Effector memory CD8-positive, alpha-beta T cell (primary cell): ENCODE measurements around the gene ACTG1.
A peak's percentile ranks its signal among the peaks of the same experiment; 100 is the strongest.

ENCODE experiments used
- ATAC-seq: fragments of 150-1000 bp; cut with Tn5 transposase; replicated peaks from 2 replicates; pipeline ENCODE4 v1.10.0; 2021; ENCODE audit warnings: mild to moderate bottlenecking, moderate library complexity
- DNase-seq, 3 experiments: peaks; one replicate each; pipeline ENCODE4 v3.0.0; 2021
- H3K27ac Mint-ChIP-seq, 2 donors: one replicate each; pipeline ENCODE4 v1.8.0; 2022; ENCODE audit warnings: mild to moderate bottlenecking in 2 of 2, mixed read lengths in 2 of 2, moderate library complexity in 2 of 2
- H3K27me3 Mint-ChIP-seq, 2 donors: one replicate each; pipeline ENCODE4 v1.8.0; 2022; ENCODE audit warnings: mixed read lengths in 2 of 2
- H3K36me3 Mint-ChIP-seq: one replicate; pipeline ENCODE4 v1.8.0; 2022; ENCODE audit warnings: mild to moderate bottlenecking, moderate library complexity, mixed read lengths; ENCODE audit not compliant: insufficient read depth
- H3K4me1 Mint-ChIP-seq, 2 donors: one replicate each; pipeline ENCODE4 v1.8.0; 2022; ENCODE audit warnings: low read depth in 2 of 2, mixed read lengths in 2 of 2
- H3K4me3 Mint-ChIP-seq, 2 donors: one replicate each; pipeline ENCODE4 v1.8.0; 2022; ENCODE audit warnings: mild to moderate bottlenecking in 2 of 2, mixed read lengths in 2 of 2, moderate library complexity in 2 of 2
- H3K9me3 Mint-ChIP-seq, 2 donors: one replicate each; pipeline ENCODE4 v1.8.0; 2022; ENCODE audit warnings: mixed read lengths in 2 of 2

Gene ACTG1

GRCh38 chr17:81550830-81551457 lies 38.3 kb upstream of the ACTG1 start:
- no peaks in the 10 kb centered on the region for H3K27me3 Mint-ChIP-seq
- no peaks in the 10 kb centered on the region for H3K9me3 Mint-ChIP-seq
- ATAC-seq (no peak), DNase-seq (no peak)
- peak overlapping the region in 1 of 2 donors; percentile 85 for H3K27ac Mint-ChIP-seq
- H3K36me3 Mint-ChIP-seq: peaks cover 37% of the 10 kb centered on the region
- peak overlapping the region; percentile 88 to 92 for H3K4me3 Mint-ChIP-seq
- H3K4me1 Mint-ChIP-seq: peaks cover 14 to 30% of the 10 kb centered on the region in 2 donors

- peaks cover 37% of the 10 kb centered on the region for H3K36me3 Mint-ChIP-seq
- H3K27ac Mint-ChIP-seq: peak overlapping the region in 1 of 2 donors; percentile 41
- H3K9me3 Mint-ChIP-seq: no peaks in the 10 kb centered on the region
- no peaks in the 10 kb centered on the region for H3K27me3 Mint-ChIP-seq
- ATAC-seq (no peak), DNase-seq (no peak)
- H3K4me3 Mint-ChIP-seq: peak overlapping the region; percentile 88 to 92
- peaks cover 14 to 30% of the 10 kb centered on the region in 2 donors for H3K4me1 Mint-ChIP-seq
Observed at GRCh38 chr17:81550285-81550684, 37.7 kb upstream of the ACTG1 start.

DNA sequence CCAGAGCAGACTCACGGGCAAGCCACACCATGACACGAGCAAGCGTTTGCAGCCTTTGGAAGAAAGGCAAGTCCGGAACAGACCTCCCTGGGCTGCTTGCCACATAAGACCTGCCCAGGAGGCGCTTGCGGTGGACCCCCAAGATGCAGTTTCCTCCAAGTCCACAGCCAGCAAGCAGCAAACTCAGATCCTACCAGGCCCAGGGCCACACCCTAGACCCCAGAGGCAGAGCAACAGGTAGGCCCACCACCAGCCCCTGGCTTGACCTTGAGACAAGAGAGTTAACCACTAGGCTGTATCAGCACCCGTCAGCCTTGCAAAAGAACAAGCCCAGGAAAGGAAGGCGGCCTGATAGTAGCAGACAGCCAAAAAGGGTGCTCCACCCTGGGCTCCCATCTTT lies 37.2 kb upstream of the ACTG1 start:
- Mint-ChIP-seq H3K27ac (peak overlapping the region in 1 of 2 donors; percentile 41), H3K4me3 (peak overlapping the region; percentile 88 to 92)
- ATAC-seq: no peak

DNA sequence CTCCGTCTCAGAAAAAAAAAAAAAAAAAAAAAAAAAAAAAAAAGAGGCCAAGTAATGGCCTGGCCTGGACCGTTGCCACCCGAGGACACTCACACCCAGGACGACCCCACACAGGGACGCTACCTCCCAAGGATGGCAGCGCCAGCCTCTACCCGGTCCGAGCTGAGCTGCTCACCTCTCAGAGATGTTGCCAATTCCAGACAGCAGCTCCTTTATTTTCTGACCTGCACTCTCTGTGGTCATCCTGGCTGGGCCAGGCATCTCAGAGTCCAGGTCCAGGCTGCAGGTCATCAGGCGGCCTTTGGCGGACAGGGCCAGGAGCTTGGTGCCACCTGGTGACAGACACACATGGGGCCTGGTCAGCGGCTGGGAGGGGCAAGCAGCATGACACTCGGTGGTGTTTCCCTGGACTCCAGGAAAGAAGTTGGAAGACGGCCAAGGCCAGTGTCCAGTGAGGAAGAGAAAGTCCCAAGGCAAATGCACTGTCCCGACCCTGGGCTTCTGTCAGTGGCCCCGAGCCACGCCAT lies 36.5 kb upstream of the ACTG1 start:
- Mint-ChIP-seq H3K9me3 (no peaks in the 10 kb centered on the region), H3K27ac (no peak overlapping the region)
- no peak for ATAC-seq

More for the DNA sequence above, 37.2 kb upstream of the ACTG1 start:
- Mint-ChIP-seq H3K9me3 (no peaks in the 10 kb centered on the region), H3K36me3 (peaks cover 37% of the 10 kb centered on the region), H3K4me1 (peaks cover 14 to 30% of the 10 kb centered on the region in 2 donors), H3K27me3 (no peaks in the 10 kb centered on the region)
- DNase-seq: no peak

GRCh38 chr17:81547614-81547982 lies 35.0 kb upstream of the ACTG1 start:
- Mint-ChIP-seq H3K27ac (no peak overlapping the region), H3K4me3 (no peak overlapping the region), H3K27me3 (no peaks in the 10 kb centered on the region), H3K9me3 (no peaks in the 10 kb centered on the region), H3K4me1 (peaks cover 5 to 15% of the 10 kb centered on the region in 2 donors), H3K36me3 (peaks cover 25% of the 10 kb centered on the region)
- ATAC-seq (no peak), DNase-seq (no peak)

More for the DNA sequence above, 36.5 kb upstream of the ACTG1 start:
- DNase-seq: no peak
- Mint-ChIP-seq H3K4me1 (peaks cover 13 to 30% of the 10 kb centered on the region in 2 donors), H3K4me3 (peak overlapping the region; percentile 41 to 88), H3K36me3 (peaks cover 37% of the 10 kb centered on the region), H3K27me3 (no peaks in the 10 kb centered on the region)

DNA sequence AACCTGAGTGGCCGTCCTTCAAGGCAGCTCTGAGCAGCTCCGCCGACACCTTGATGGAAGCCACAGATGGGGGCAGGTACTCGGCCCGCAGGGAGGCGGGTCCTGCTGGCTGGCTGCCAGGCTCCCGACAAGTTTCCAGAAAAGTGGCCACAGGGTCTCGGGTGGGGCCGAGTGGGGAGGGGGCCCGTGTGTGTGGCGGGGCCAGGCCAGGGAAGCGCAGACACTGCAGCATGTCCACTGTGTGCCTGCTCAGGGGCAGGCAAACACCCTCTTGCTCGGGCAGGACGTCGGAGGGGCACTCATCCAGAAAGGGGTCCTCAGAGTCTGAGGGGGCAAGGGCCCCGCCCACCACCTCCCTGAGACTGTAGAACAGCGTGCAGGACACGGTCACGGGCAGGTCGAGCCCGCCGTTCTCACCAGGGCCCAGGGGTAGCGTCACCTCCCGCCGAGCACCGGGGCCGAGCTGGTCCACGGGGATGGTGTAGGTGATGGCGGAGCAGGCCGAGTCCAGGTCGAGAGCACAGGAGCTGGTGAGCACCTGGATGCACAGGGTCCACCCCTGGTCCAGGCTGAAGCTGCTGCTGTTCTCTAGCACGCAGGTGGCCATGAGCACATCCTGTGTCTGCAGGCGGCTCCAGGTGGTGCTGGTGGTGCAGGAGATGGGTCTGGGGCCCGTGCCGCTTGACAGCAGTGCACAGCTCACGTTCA lies 34.5 kb upstream of the ACTG1 start:
- Mint-ChIP-seq H3K4me1 (peaks cover 5 to 15% of the 10 kb centered on the region in 2 donors), H3K4me3 (no peak overlapping the region), H3K27ac (no peak overlapping the region), H3K36me3 (peaks cover 25% of the 10 kb centered on the region), H3K9me3 (no peaks in the 10 kb centered on the region), H3K27me3 (no peaks in the 10 kb centered on the region)
- DNase-seq (no peak), ATAC-seq (no peak)

GRCh38 chr17:81545160-81545949 lies 32.8 kb upstream of the ACTG1 start:
- Mint-ChIP-seq H3K27me3 (no peaks in the 10 kb centered on the region), H3K4me3 (no peak overlapping the region), H3K9me3 (no peaks in the 10 kb centered on the region), H3K27ac (no peak overlapping the region), H3K4me1 (peaks cover 0 to 7% of the 10 kb centered on the region in 2 donors), H3K36me3 (peaks cover 29% of the 10 kb centered on the region)
- no peak for ATAC-seq
- no peak for DNase-seq

- ATAC-seq (no peak), DNase-seq (no peak)
- Mint-ChIP-seq H3K9me3 (no peaks in the 10 kb centered on the region), H3K36me3 (peaks cover 24% of the 10 kb centered on the region), H3K27me3 (no peaks in the 10 kb centered on the region), H3K27ac (no peak overlapping the region), H3K4me1 (peaks cover 0 to 3% of the 10 kb centered on the region in 2 donors), H3K4me3 (no peak overlapping the region)
Observed at GRCh38 chr17:81544281-81544974, 31.8 kb upstream of the ACTG1 start.

GRCh38 chr17:81543756-81544155 lies 31.2 kb upstream of the ACTG1 start:
- Mint-ChIP-seq H3K27me3 (peaks cover 0 to 2% of the 10 kb centered on the region in 2 donors), H3K9me3 (no peaks in the 10 kb centered on the region), H3K4me3 (no peak overlapping the region), H3K27ac (no peak overlapping the region), H3K36me3 (peaks cover 23% of the 10 kb centered on the region), H3K4me1 (no peaks in the 10 kb centered on the region)
- no peak for DNase-seq
- no peak for ATAC-seq

DNA sequence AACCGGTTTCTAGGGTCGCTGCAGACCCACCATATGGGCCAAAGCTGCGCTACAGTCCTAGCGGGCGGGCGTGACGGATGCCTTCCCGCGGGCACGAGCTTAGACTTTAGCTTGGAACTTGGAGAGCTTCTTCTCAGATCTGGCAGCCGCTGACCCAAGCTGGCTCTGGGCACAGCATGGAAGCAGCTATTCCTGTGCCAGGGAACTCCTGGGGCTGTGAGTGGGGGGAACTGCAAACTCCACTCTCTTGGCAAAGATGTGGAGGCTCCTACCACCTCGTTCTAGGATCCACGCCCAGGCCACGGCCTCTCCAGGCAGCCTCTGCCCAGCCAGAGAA lies 30.7 kb upstream of the ACTG1 start:
- Mint-ChIP-seq H3K36me3 (peaks cover 18% of the 10 kb centered on the region), H3K4me3 (no peak overlapping the region), H3K4me1 (no peaks in the 10 kb centered on the region), H3K9me3 (no peaks in the 10 kb centered on the region), H3K27me3 (peaks cover 0 to 6% of the 10 kb centered on the region in 2 donors), H3K27ac (no peak overlapping the region)
- ATAC-seq (no peak), DNase-seq (no peak)

- Mint-ChIP-seq H3K27ac (no peak overlapping the region), H3K4me3 (no peak overlapping the region), H3K27me3 (peaks cover 6 to 13% of the 10 kb centered on the region in 2 donors), H3K36me3 (peaks cover 12% of the 10 kb centered on the region), H3K4me1 (peaks cover 0 to 3% of the 10 kb centered on the region in 2 donors), H3K9me3 (no peaks in the 10 kb centered on the region)
- DNase-seq (no peak), ATAC-seq (no peak)
Observed at GRCh38 chr17:81542431-81543338, 30.1 kb upstream of the ACTG1 start.

- Mint-ChIP-seq H3K4me1 (peaks cover 0 to 3% of the 10 kb centered on the region in 2 donors), H3K27ac (no peak overlapping the region), H3K27me3 (peaks cover 10 to 16% of the 10 kb centered on the region in 2 donors), H3K4me3 (no peak overlapping the region), H3K9me3 (no peaks in the 10 kb centered on the region), H3K36me3 (peaks cover 6% of the 10 kb centered on the region)
- no peak for ATAC-seq
- DNase-seq: no peak
Observed at GRCh38 chr17:81541123-81541522, 28.5 kb upstream of the ACTG1 start.
